HEK293 (cell line): ENCODE data around the gene PTCD1.

Experiments used
- BCL6B ChIP-seq: fragments of 450-650 bp; formaldehyde crosslinking; IDR thresholded peaks from 2 replicates; pipeline ENCODE4 v1.5.1; 2017; ENCODE audit warnings: missing biosample characterization, missing genetic modification characterization
- FEZF1 ChIP-seq: fragments of 450-650 bp; formaldehyde crosslinking; IDR thresholded peaks from 2 replicates; pipeline ENCODE4 v1.5.1; 2016; ENCODE audit warnings: missing biosample characterization, missing genetic modification characterization
- HOXC10 ChIP-seq: sonication (generic); formaldehyde crosslinking; IDR thresholded peaks from 2 replicates; pipeline ENCODE4 v1.8.1; 2023; ENCODE audit warnings: mild to moderate bottlenecking, missing genetic modification reagents
- KLF7 ChIP-seq: fragments of 450-650 bp; formaldehyde crosslinking; IDR thresholded peaks from 2 replicates; pipeline ENCODE4 v1.5.1; 2016; ENCODE audit warnings: missing biosample characterization, missing genetic modification characterization, borderline replicate concordance
- KLF9 ChIP-seq: fragments of 450-650 bp; formaldehyde crosslinking; IDR thresholded peaks from 2 replicates; pipeline ENCODE4 v1.5.1; 2016; ENCODE audit warnings: missing biosample characterization, missing genetic modification characterization, low read depth
- SCRT2 ChIP-seq: fragments of 450-650 bp; formaldehyde crosslinking; IDR thresholded peaks from 2 replicates; pipeline ENCODE4 v1.5.1; 2016; ENCODE audit warnings: missing biosample characterization, missing genetic modification characterization
- YY2 ChIP-seq: fragments of 450-650 bp; formaldehyde crosslinking; IDR thresholded peaks from 2 replicates; pipeline ENCODE4 v1.5.1; 2016; ENCODE audit warnings: missing biosample characterization, missing genetic modification characterization
- ZBTB20 ChIP-seq: fragments of 450-650 bp; formaldehyde crosslinking; IDR thresholded peaks from 2 replicates; pipeline ENCODE4 v1.5.1; 2016; ENCODE audit warnings: missing biosample characterization, missing genetic modification characterization
- ZFP3 ChIP-seq: fragments of 450-650 bp; formaldehyde crosslinking; IDR thresholded peaks from 2 replicates; pipeline ENCODE4 v1.5.1; 2016; ENCODE audit warnings: low read depth, missing biosample characterization, missing genetic modification characterization
- ZNF121 ChIP-seq: fragments of 450-650 bp; formaldehyde crosslinking; IDR thresholded peaks from 2 replicates; pipeline ENCODE4 v1.5.1; 2016; ENCODE audit warnings: missing biosample characterization, missing genetic modification characterization
- ZNF132 ChIP-seq: fragments of 450-650 bp; formaldehyde crosslinking; IDR thresholded peaks from 2 replicates; pipeline ENCODE4 v1.5.1; 2017; ENCODE audit warnings: missing biosample characterization, missing genetic modification characterization, borderline replicate concordance
- ZNF146 ChIP-seq: fragments of 450-650 bp; formaldehyde crosslinking; IDR thresholded peaks from 2 replicates; pipeline ENCODE4 v1.5.1; 2016; ENCODE audit warnings: missing biosample characterization, missing genetic modification characterization
- ZNF169 ChIP-seq: fragments of 450-650 bp; formaldehyde crosslinking; IDR thresholded peaks from 2 replicates; pipeline ENCODE4 v1.5.1; 2016; ENCODE audit warnings: missing biosample characterization, missing genetic modification characterization
- ZNF2 ChIP-seq: fragments of 450-650 bp; formaldehyde crosslinking; IDR thresholded peaks from 2 replicates; pipeline ENCODE4 v1.5.1; 2016; ENCODE audit warnings: missing biosample characterization, missing genetic modification characterization
- ZNF23 ChIP-seq: fragments of 450-650 bp; formaldehyde crosslinking; IDR thresholded peaks from 2 replicates; pipeline ENCODE4 v1.5.1; 2016; ENCODE audit warnings: missing biosample characterization, missing genetic modification characterization, borderline replicate concordance
- ZNF302 ChIP-seq: fragments of 450-650 bp; formaldehyde crosslinking; IDR thresholded peaks from 2 replicates; pipeline ENCODE4 v1.5.1; 2016; ENCODE audit warnings: missing biosample characterization, missing genetic modification characterization, low read depth
- ZNF311 ChIP-seq: fragments of 450-650 bp; formaldehyde crosslinking; IDR thresholded peaks from 2 replicates; pipeline ENCODE4 v1.5.1; 2017; ENCODE audit warnings: missing biosample characterization, missing genetic modification characterization, borderline replicate concordance
- ZNF398 ChIP-seq: fragments of 450-650 bp; formaldehyde crosslinking; IDR thresholded peaks from 2 replicates; pipeline ENCODE4 v1.5.1; 2017; ENCODE audit warnings: missing biosample characterization, missing genetic modification characterization
- ZNF426 ChIP-seq: fragments of 450-650 bp; formaldehyde crosslinking; IDR thresholded peaks from 2 replicates; pipeline ENCODE4 v1.5.1; 2017; ENCODE audit warnings: missing biosample characterization, missing genetic modification characterization, mild to moderate bottlenecking, inconsistent platforms, moderate library complexity
- ZNF510 ChIP-seq: fragments of 450-650 bp; formaldehyde crosslinking; IDR thresholded peaks from 2 replicates; pipeline ENCODE4 v1.5.1; 2018; ENCODE audit warnings: mild to moderate bottlenecking, missing genetic modification characterization, missing biosample characterization; ENCODE audit not compliant: insufficient replicate concordance
- ZNF571 ChIP-seq: fragments of 450-650 bp; formaldehyde crosslinking; IDR thresholded peaks from 2 replicates; pipeline ENCODE4 v1.5.0; 2017; ENCODE audit warnings: missing biosample characterization, missing genetic modification characterization
- ZNF621 ChIP-seq: fragments of 450-650 bp; formaldehyde crosslinking; IDR thresholded peaks from 2 replicates; pipeline ENCODE4 v1.5.1; 2017; ENCODE audit warnings: missing biosample characterization, missing genetic modification characterization
- ZNF645 ChIP-seq: fragments of 450-650 bp; formaldehyde crosslinking; IDR thresholded peaks from 2 replicates; pipeline ENCODE4; 2016; ENCODE audit warnings: missing biosample characterization, missing genetic modification characterization
- ZNF670 ChIP-seq: fragments of 450-650 bp; formaldehyde crosslinking; IDR thresholded peaks from 2 replicates; pipeline ENCODE4 v1.5.1; 2016; ENCODE audit warnings: missing biosample characterization, missing genetic modification characterization, low read depth
- ZNF837 ChIP-seq: fragments of 450-650 bp; formaldehyde crosslinking; IDR thresholded peaks from 2 replicates; pipeline ENCODE4 v1.5.1; 2016; ENCODE audit warnings: missing biosample characterization, missing genetic modification characterization
- ZSCAN23 ChIP-seq: fragments of 450-650 bp; formaldehyde crosslinking; IDR thresholded peaks from 2 replicates; pipeline ENCODE4 v1.5.1; 2016; ENCODE audit warnings: missing biosample characterization, missing genetic modification characterization
- ZSCAN30 ChIP-seq: fragments of 450-650 bp; IDR thresholded peaks from 2 replicates; pipeline ENCODE4 v1.5.1; 2018; ENCODE audit warnings: missing biosample characterization, mild to moderate bottlenecking, missing genetic modification characterization, moderate library complexity
- TF ChIP-seq, protein P1 (sequence below): fragments of 450-650 bp; formaldehyde crosslinking; IDR thresholded peaks from 2 replicates; pipeline ENCODE4 v1.5.1; 2016; ENCODE audit warnings: missing biosample characterization, missing genetic modification characterization
- TF ChIP-seq, protein P2 (sequence below): fragments of 450-650 bp; formaldehyde crosslinking; IDR thresholded peaks from 2 replicates; pipeline ENCODE4 v1.5.1; 2016; ENCODE audit warnings: missing biosample characterization, missing genetic modification characterization
- TF ChIP-seq, protein P3 (sequence below): fragments of 450-650 bp; formaldehyde crosslinking; IDR thresholded peaks from 2 replicates; pipeline ENCODE4 v1.5.1; 2016; ENCODE audit warnings: missing biosample characterization, missing genetic modification characterization

PTCD1 gene

GRCh38 chr7:99408379-99409191, 30.0 kb downstream of the PTCD1 start, which contains the start of the genes BUD31 and PDAP1 (continued):
- TF ChIP-seq ZSCAN30 (tag by site-specific recombination) (peak; percentile 87), ZNF302 (no peak), ZNF837 (no peak), BCL6B (tag by site-specific recombination) (no peak), KLF7 (tag by site-specific recombination) (peak; percentile 96), ZFP3 (no peak), ZNF398 (tag by site-specific recombination) (no peak), SCRT2 (peak; percentile 86), ZNF426 (tag by site-specific recombination) (no peak), YY2 (peak; percentile 86), ZNF121 (no peak), FEZF1 (tag by site-specific recombination) (peak; percentile 46; the same call in 1 of the 2 replicates), ZNF146 (tag by site-specific recombination) (no peak), ZNF169 (no peak), ZNF132 (no peak), ZNF510 (tag by site-specific recombination) (no peak), ZNF621 (tag by site-specific recombination) (no peak), KLF9 (peak; percentile 62; the same call in 1 of the 2 replicates), ZNF645 (no peak), ZNF2 (tag by site-specific recombination) (peak; percentile 35; the same call in 1 of the 2 replicates), ZNF23 (no peak), ZNF311 (no peak), ZBTB20 (tag by site-specific recombination) (no peak), ZNF571 (tag by site-specific recombination) (no peak), HOXC10 (CRISPR knock-in tag) (no peak), ZSCAN23 (tag by site-specific recombination) (peak; percentile 79), ZNF670 (no peak)
- TF ChIP-seq, protein P1, sequence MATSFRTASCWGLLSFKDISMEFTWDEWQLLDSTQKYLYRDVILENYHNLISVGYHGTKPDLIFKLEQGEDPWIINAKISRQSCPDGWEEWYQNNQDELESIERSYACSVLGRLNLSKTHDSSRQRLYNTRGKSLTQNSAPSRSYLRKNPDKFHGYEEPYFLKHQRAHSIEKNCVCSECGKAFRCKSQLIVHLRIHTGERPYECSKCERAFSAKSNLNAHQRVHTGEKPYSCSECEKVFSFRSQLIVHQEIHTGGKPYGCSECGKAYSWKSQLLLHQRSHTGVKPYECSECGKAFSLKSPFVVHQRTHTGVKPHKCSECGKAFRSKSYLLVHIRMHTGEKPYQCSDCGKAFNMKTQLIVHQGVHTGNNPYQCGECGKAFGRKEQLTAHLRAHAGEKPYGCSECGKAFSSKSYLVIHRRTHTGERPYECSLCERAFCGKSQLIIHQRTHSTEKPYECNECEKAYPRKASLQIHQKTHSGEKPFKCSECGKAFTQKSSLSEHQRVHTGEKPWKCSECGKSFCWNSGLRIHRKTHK (tag by site-specific recombination) = no peak
- TF ChIP-seq, protein P2, sequence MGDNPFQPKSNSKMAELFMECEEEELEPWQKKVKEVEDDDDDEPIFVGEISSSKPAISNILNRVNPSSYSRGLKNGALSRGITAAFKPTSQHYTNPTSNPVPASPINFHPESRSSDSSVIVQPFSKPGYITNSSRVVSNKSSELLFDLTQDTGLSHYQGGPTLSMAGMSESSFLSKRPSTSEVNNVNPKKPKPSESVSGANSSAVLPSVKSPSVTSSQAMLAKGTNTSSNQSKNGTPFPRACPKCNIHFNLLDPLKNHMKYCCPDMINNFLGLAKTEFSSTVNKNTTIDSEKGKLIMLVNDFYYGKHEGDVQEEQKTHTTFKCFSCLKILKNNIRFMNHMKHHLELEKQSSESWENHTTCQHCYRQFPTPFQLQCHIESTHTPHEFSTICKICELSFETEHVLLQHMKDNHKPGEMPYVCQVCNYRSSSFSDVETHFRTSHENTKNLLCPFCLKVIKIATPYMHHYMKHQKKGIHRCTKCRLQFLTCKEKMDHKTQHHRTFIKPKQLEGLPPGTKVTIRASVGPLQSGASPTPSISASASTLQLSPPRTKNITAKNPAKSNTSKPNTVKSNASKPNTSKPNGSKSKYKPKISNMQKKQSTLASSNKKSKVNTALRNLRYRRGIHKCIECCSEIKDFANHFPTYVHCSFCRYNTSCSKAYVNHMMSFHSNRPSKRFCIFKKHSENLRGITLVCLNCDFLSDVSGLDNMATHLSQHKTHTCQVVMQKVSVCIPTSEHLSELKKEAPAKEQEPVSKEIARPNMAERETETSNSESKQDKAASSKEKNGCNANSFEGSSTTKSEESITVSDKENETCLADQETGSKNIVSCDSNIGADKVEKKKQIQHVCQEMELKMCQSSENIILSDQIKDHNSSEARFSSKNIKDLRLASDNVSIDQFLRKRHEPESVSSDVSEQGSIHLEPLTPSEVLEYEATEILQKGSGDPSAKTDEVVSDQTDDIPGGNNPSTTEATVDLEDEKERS (tag by site-specific recombination) = no peak
- TF ChIP-seq, protein P3, sequence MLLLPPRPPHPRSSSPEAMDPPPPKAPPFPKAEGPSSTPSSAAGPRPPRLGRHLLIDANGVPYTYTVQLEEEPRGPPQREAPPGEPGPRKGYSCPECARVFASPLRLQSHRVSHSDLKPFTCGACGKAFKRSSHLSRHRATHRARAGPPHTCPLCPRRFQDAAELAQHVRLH (tag by site-specific recombination) = peak; percentile 72; the same call in 1 of the 2 replicates
